ENCODE results near the gene PMCH. TPM values are rescaled to one million over a fixed set of nuclear protein-coding genes. Genes with fewer than 3 reads are reported as not detected.
"Not testable (repeated sequence)": the region's sequence is repeated elsewhere in the genome, so short reads cannot be mapped to it uniquely, and the experiment has no call there.

PMCH gene
- total RNA-seq, 1 donor from 2014 or later: not detected

DNA sequence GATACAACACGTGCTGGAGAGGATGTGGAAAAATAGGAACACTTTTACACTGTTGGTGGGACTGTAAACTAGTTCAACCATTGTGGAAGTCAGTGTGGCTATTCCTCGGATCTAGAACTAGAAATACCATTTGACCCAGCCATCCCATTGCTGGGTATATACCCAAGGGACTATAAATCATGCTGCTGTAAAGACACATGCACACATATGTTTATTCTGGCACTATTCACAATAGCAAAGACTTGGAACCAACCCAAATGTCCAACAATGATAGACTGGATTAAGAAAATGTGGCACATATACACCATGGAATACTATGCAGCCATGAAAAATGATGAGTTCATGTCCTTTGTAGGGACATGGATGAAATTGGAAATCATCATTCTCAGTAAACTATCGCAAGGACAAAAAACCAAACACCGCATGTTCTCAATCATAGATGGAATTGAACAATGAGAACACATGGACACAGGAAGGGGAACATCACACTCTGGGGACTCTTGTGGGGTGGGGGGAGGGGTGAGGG is 50.5 kb downstream of the PMCH start:
- DNase-seq (ENCODE audit: low spot score); ATAC-seq: not testable (repeated sequence)

Other genes starting within 250 kb of the PMCH start
- gene WASHC3, start 135.8 kb downstream of the PMCH start, total RNA-seq: 14.4 TPM
- 5.4 TPM for gene NUP37, start 77.7 kb downstream of the PMCH start, total RNA-seq
- 0.23 TPM for gene PARPBP, start 77.7 kb downstream of the PMCH start, total RNA-seq